ENCODE results near the gene MAP2K4.

MAP2K4 gene

DNA sequence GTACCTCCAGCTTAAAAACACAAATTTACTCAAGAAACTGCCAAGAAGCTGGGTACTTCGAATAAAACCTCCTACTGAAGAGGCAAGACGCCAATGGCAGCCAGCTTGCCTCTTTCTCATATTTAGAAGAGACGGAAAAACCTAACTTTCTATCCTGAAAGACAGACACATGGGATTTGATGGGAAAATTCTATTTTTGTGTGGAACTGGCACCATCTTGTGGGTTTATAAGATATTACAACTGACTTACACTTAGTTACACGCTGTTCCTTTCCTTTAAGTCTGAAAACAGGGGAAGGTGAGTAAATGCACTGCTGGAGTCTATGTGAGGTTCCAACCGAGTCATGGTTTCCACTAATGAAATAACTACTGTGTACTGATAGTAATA is 33.7 kb upstream of the MAP2K4 start:
- no peak for TF ChIP-seq POLR2AphosphoS5 (IDR thresholded peaks at IDR 0.05; ENCODE audit: low read depth, low read length)
- TF ChIP-seq FOXP2 (optimal IDR thresholded peaks at IDR 0.05; ENCODE audit: borderline replicate concordance, extremely low read depth, extremely low read length, insufficient read depth) = no peak
- no peak for TF ChIP-seq TAF1 (IDR thresholded peaks at IDR 0.05; ENCODE audit: borderline replicate concordance, insufficient read depth, low read length)

DNA sequence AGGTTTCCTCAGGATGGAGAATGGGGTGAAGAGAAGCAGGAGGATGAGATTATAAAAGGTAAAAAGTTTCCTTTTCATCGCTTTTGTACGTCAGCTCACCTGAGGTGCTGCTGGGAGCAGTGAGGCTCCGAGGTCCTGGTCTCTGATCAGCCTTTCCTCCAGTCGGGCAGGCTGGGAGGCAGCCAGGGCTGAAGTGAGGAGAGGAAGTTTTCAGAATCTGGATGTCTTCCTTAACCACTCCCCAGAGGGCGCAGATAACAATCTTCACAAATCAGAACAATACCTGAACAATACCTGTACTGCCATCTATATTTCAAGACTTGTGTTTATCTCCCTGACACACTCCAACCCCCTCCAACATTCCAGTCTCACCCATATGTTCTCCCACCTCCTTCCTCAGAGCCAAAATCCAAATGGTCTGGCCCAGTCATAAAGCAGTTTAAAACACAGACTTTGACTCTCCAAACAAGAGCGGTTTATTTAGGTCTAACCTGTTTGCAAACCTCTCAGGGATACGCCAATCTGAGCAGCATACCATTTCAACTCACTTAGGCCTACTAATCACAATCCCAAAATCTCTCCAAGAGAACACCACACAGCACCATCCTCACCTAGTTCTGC is 30.2 kb upstream of the MAP2K4 start:
- TF ChIP-seq, protein P1, sequence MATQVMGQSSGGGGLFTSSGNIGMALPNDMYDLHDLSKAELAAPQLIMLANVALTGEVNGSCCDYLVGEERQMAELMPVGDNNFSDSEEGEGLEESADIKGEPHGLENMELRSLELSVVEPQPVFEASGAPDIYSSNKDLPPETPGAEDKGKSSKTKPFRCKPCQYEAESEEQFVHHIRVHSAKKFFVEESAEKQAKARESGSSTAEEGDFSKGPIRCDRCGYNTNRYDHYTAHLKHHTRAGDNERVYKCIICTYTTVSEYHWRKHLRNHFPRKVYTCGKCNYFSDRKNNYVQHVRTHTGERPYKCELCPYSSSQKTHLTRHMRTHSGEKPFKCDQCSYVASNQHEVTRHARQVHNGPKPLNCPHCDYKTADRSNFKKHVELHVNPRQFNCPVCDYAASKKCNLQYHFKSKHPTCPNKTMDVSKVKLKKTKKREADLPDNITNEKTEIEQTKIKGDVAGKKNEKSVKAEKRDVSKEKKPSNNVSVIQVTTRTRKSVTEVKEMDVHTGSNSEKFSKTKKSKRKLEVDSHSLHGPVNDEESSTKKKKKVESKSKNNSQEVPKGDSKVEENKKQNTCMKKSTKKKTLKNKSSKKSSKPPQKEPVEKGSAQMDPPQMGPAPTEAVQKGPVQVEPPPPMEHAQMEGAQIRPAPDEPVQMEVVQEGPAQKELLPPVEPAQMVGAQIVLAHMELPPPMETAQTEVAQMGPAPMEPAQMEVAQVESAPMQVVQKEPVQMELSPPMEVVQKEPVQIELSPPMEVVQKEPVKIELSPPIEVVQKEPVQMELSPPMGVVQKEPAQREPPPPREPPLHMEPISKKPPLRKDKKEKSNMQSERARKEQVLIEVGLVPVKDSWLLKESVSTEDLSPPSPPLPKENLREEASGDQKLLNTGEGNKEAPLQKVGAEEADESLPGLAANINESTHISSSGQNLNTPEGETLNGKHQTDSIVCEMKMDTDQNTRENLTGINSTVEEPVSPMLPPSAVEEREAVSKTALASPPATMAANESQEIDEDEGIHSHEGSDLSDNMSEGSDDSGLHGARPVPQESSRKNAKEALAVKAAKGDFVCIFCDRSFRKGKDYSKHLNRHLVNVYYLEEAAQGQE (IDR thresholded peaks at IDR 0.05; ENCODE audit: insufficient read depth in 1 of 2, low read depth in 2 of 2, low read length in 2 of 2) = no peak
- TF ChIP-seq TAF1 (IDR thresholded peaks at IDR 0.05; ENCODE audit: borderline replicate concordance, insufficient read depth, low read length) = no peak
- no peak for TF ChIP-seq FOXP2 (optimal IDR thresholded peaks at IDR 0.05; ENCODE audit: borderline replicate concordance, extremely low read depth, extremely low read length, insufficient read depth)
- TF ChIP-seq SIN3A (IDR thresholded peaks at IDR 0.05; ENCODE audit: borderline replicate concordance, insufficient read depth, low read length) = no peak
- TF ChIP-seq POLR2AphosphoS5 (IDR thresholded peaks at IDR 0.05; ENCODE audit: low read depth, low read length) = no peak

DNA sequence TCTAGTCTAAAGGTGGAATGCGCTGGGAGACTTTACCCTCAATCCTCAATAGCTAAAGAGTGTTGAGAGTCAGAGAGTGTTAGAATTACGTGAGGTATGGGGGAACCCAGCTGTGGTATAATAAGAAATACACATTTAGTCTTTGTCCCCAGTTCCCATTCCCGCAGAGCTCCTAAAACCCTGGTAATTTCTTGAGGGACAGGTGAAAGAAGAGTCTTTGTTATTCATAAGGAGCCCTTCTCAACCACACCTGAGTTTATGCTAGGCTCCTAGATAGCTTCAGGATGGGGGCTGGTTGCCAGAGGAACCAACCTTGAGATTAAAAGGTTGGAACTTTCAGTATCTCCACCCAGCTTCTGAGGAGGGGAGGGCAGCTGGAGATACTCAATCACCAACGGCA is 29.2 kb upstream of the MAP2K4 start:
- TF ChIP-seq TAF1 (IDR thresholded peaks at IDR 0.05; ENCODE audit: borderline replicate concordance, insufficient read depth, low read length) (no peak), SIN3A (IDR thresholded peaks at IDR 0.05; ENCODE audit: borderline replicate concordance, insufficient read depth, low read length) (no peak), FOXP2 (optimal IDR thresholded peaks at IDR 0.05; ENCODE audit: borderline replicate concordance, extremely low read depth, extremely low read length, insufficient read depth) (no peak), POLR2AphosphoS5 (IDR thresholded peaks at IDR 0.05; ENCODE audit: low read depth, low read length) (no peak)
- TF ChIP-seq, protein P1 (IDR thresholded peaks at IDR 0.05; ENCODE audit: insufficient read depth in 1 of 2, low read depth in 2 of 2, low read length in 2 of 2) = no peak

DNA sequence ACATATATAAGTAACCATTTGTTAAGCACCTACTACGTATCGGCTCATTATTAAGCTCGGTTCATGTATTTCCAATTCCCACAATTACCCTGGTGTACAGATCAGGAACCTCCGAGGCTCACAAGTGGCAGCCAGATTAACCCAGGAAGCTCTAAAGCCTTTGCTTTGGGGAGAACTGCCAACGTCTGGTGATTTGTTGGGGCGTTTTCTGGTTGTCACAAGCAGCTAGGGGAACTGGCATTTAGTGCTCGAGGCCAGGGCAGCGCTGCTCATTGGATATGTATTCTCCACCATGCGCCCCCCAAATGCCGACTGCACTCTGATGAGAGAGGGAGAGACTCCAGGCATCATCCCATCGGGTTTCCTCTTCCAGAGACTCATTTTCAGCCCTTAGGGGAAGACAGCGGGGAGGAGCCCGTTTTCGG is 23.9 kb upstream of the MAP2K4 start:
- no peak for TF ChIP-seq POLR2AphosphoS5 (IDR thresholded peaks at IDR 0.05; ENCODE audit: low read depth, low read length)
- no peak for TF ChIP-seq FOXP2 (optimal IDR thresholded peaks at IDR 0.05; ENCODE audit: borderline replicate concordance, extremely low read depth, extremely low read length, insufficient read depth)
- TF ChIP-seq, protein P1 (IDR thresholded peaks at IDR 0.05; ENCODE audit: insufficient read depth in 1 of 2, low read depth in 2 of 2, low read length in 2 of 2) = no peak
- TF ChIP-seq TAF1 (IDR thresholded peaks at IDR 0.05; ENCODE audit: borderline replicate concordance, insufficient read depth, low read length) = no peak
- no peak for TF ChIP-seq SIN3A (IDR thresholded peaks at IDR 0.05; ENCODE audit: borderline replicate concordance, insufficient read depth, low read length)

DNA sequence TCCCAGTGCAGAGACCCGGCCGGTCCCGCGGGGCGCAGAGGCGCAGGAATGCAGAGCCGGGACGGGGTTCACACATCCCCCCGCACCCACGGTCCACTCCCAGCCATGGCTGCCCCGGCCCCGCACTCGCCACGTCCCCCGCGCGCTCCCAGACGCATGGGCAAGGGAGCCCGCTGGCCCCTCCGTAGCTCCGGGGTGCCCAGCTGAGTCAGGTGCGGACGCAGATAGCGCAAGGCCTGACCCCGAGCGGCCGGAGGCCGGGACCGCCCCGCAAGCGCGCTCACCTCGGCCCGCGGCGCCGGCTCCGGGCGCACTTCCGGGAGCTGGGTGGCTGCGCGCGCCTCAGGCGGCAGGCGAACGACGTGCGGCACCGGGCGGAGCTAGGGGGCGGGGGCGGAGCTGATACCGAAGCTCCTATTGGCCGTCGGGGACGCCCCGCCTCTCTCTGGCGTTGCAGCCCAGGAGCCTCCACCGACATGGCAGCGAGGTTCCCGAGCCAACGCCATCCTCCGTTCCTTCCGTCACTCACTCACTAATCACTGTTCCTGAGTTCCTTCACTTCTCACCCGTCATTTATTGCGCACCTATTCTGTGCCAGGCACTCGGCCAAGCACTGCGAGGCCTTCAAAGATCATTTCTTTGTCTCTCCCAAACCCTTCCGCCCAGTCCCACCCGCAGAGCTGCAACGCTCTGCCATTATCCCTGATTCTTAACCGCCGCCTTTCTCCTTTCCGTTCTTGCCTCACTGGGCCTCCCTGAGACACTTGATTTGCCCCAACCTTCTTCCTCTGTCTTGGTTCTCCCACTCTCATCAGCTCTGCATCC is 23.3 kb upstream of the MAP2K4 start, which contains the start of gene ZNF18:
Gene ZNF18 (minus strand): TSS at position 329 of the 825 bp plus-strand sequence. CDS start 4,646 bp downstream, outside the sequence.
- TF ChIP-seq POLR2AphosphoS5 (IDR thresholded peaks at IDR 0.05; ENCODE audit: low read depth, low read length) (peak; percentile 95), FOXP2 (optimal IDR thresholded peaks at IDR 0.05; ENCODE audit: borderline replicate concordance, extremely low read depth, extremely low read length, insufficient read depth) (peak; percentile 67), SIN3A (IDR thresholded peaks at IDR 0.05; ENCODE audit: borderline replicate concordance, insufficient read depth, low read length) (no peak), TAF1 (IDR thresholded peaks at IDR 0.05; ENCODE audit: borderline replicate concordance, insufficient read depth, low read length) (peak; percentile 81; the same call in 1 of the 2 replicates)
- TF ChIP-seq, protein P1 (IDR thresholded peaks at IDR 0.05; ENCODE audit: insufficient read depth in 1 of 2, low read depth in 2 of 2, low read length in 2 of 2) = peak in 1 of 2 experiments; percentile 14; a peak in 1 of 4 replicates
